Right lobe of liver (tissue), 4 donors: ENCODE data around the gene LSP1.

Experiments
- POLR2A ChIP-seq: fragments of 450-650 bp; IDR thresholded peaks from one replicate; pipeline ENCODE4 v1.6.1; 2017; ENCODE audit warnings: antibody characterized with exemption, mild to moderate bottlenecking
- TF ChIP-seq, protein P1 (sequence below), 4 donors: fragments of 200-600 bp in 3 of 4; fragments of 450-650 bp in 1 of 4; IDR thresholded peaks; one replicate each; pipeline versions ENCODE4 v1.5.1 to v1.8.0; 2016 to 2022; ENCODE audit warnings: antibody characterized with exemption in 4 of 4, mild to moderate bottlenecking in 2 of 4
- donor health status: DM: no; HTN: no; CAD: no.
- donor health status: DM: no; HTN: no; CAD: no.
- donor health status: DM: no; HTN: yes; CAD: no.

GRCh38 chr11:1834062-1834610, 18.7 kb upstream of the LSP1 start:
- no peak for TF ChIP-seq POLR2A
- TF ChIP-seq, protein P1, sequence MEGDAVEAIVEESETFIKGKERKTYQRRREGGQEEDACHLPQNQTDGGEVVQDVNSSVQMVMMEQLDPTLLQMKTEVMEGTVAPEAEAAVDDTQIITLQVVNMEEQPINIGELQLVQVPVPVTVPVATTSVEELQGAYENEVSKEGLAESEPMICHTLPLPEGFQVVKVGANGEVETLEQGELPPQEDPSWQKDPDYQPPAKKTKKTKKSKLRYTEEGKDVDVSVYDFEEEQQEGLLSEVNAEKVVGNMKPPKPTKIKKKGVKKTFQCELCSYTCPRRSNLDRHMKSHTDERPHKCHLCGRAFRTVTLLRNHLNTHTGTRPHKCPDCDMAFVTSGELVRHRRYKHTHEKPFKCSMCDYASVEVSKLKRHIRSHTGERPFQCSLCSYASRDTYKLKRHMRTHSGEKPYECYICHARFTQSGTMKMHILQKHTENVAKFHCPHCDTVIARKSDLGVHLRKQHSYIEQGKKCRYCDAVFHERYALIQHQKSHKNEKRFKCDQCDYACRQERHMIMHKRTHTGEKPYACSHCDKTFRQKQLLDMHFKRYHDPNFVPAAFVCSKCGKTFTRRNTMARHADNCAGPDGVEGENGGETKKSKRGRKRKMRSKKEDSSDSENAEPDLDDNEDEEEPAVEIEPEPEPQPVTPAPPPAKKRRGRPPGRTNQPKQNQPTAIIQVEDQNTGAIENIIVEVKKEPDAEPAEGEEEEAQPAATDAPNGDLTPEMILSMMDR (IDR thresholded peaks at IDR 0.05), result no peak
